ENCODE results near the gene KRT80. TPM values are rescaled to one million over a fixed set of nuclear protein-coding genes. Genes with fewer than 3 reads are reported as not detected.

Gene KRT80
- total RNA-seq, 2 donors from 2014 or later: 0.66 to 4.9 TPM

DNA sequence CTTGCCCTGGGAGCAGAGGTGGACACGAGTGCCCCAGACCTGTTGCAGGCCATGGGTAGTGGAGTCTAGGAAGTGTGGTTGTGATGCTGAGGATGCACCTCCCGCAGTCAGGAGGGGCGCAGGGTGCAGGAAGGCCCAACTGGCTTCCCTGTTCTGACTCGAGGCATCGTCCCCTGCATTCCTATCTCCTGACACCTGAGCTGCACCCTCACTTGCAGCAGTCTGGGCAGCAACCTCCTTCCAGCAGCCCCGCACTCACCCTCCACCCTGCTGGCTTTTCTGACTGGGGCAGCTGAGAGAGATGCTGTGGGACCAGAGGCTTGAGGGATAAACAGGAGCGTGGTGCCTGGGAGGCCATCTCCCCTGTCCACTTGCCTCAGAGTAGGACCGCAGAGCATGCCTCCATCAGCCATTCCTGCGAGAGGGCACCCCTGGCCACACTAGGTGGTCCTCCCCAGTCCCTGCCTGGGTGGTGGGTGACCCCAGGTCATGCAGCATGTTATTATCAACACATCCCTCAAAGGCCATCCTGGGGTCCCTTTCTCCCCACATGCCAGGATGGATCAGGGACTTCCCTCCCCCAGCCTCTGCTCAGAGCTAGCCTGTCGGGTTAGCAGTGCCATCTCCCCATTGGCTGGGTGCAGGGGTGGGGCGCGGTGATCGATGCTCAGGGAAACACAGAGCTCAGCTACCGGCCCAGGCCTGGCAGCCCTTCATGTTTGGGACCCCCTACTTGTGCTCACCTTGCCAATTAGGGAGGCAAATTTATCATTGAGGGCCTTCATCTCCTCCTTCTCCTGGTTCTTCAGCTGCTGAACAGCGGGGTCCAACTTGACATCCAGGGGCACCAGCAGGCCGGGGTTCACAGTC lies 719 bp downstream of the KRT80 start:
- no peaks in the 10 kb centered on the region for H3K9me3 ChIP-seq
- no peak overlapping the region for H3K9ac ChIP-seq (ENCODE audit: low read depth in 2 of 2, low read length in 2 of 2)
- H3K4me1 ChIP-seq: peaks cover 4% of the 10 kb centered on the region
- H3K4me3 ChIP-seq: no peak overlapping the region
- H3K27me3 ChIP-seq: no peaks in the 10 kb centered on the region
- no peak for TF ChIP-seq CTCF (IDR thresholded peaks at IDR 0.05)
- no peaks in the 10 kb centered on the region for H3K36me3 ChIP-seq
- H3K27ac ChIP-seq: no peak overlapping the region
- intact Hi-C loops (cut with DNase I): no loop called here
- DNase-seq: no peak

GRCh38 chr12:52189376-52190174 lies 2.2 kb downstream of the KRT80 start:
- Histone ChIP-seq H3K27me3 (no peaks in the 10 kb centered on the region), H3K4me1 (peaks cover 4% of the 10 kb centered on the region), H3K27ac (no peak overlapping the region), H3K9me3 (no peaks in the 10 kb centered on the region), H3K4me3 (no peak overlapping the region), H3K9ac (ENCODE audit: low read depth in 2 of 2, low read length in 2 of 2) (no peak overlapping the region), H3K36me3 (no peaks in the 10 kb centered on the region)
- no peak for DNase-seq
- TF ChIP-seq CTCF (IDR thresholded peaks at IDR 0.05): no peak
- intact Hi-C loops (cut with DNase I): no loop called here

DNA sequence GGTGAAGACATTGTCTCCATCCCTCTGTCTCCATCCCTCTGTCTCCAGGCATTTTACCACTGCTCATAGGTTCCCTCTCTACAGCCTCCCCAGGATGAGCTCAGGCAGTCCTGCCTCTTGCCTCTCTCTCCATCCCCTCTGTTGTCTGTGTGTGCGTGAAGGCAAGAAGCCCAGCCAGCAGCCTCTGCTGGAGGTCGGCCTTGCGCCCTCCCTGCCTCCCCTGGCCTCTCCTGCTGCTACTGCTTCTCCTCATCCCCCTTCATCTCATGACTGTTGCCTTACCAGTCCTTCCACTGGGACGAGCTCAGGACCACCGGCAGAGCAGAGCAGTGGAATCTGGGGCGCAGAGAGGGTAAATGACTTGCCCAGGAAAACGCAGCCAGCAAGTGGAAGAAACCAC lies 3.2 kb downstream of the KRT80 start:
- Histone ChIP-seq H3K4me1 (peaks cover 4% of the 10 kb centered on the region), H3K9ac (ENCODE audit: low read depth in 2 of 2, low read length in 2 of 2) (no peak overlapping the region)
- TF ChIP-seq CTCF (IDR thresholded peaks at IDR 0.05): no peak

DNA sequence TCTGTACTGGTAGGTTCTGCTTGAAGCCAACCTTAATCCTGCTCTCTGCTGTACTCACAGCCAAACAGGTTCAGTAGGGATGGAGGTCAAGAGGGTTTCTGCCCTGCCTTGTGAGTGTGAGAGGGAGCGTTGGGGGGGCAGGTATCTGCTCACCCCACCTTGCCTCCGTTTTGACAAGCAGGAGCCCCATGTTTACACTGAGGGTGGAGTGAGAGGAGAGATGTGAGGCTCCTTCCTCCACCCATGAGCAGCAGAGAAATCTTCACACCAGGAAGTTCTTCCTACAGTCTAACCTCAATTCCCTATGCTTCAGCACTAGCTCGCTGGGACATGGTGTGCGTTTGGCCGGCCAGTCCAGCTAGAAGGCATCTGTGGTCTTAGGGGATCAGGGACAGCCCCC lies 4.2 kb downstream of the KRT80 start:
- peaks cover 4% of the 10 kb centered on the region for H3K4me1 ChIP-seq
- intact Hi-C loops (cut with DNase I): no loop called here
- H3K4me3 ChIP-seq: no peak overlapping the region
- TF ChIP-seq CTCF (IDR thresholded peaks at IDR 0.05): no peak
- no peak for DNase-seq
- H3K27me3 ChIP-seq: no peaks in the 10 kb centered on the region
- no peaks in the 10 kb centered on the region for H3K9me3 ChIP-seq
- H3K27ac ChIP-seq: no peak overlapping the region
- H3K36me3 ChIP-seq: no peaks in the 10 kb centered on the region
- H3K9ac ChIP-seq (ENCODE audit: low read depth in 2 of 2, low read length in 2 of 2): no peak overlapping the region

More for the DNA sequence above, 3.2 kb downstream of the KRT80 start:
- DNase-seq: no peak
- Histone ChIP-seq H3K36me3 (no peaks in the 10 kb centered on the region), H3K4me3 (no peak overlapping the region), H3K27me3 (no peaks in the 10 kb centered on the region), H3K27ac (no peak overlapping the region), H3K9me3 (no peaks in the 10 kb centered on the region)
- intact Hi-C loops (cut with DNase I): no loop called here

DNA sequence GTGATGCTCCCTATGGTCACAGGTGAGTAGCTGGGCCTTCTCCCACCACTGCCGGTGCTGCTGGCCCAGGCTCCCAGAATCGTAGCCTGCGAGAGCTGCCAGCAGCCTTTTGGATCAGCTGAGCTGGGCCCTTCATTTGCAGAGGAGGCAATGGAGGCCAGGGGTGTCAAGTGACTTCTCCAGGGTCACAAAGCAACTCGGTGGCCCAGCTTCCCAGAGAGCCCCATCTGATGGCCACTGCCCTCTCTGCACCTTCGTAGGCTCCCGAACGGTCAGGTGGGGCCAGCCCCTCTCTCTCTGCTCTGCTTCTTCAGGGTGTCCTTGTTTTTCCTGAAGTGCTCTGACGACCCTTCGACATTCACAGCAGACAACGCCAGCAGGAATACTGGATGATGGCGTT lies 4.6 kb downstream of the KRT80 start:
- Histone ChIP-seq H3K27me3 (no peaks in the 10 kb centered on the region), H3K9me3 (no peaks in the 10 kb centered on the region), H3K36me3 (no peaks in the 10 kb centered on the region), H3K4me1 (peaks cover 4% of the 10 kb centered on the region), H3K9ac (ENCODE audit: low read depth in 2 of 2, low read length in 2 of 2) (no peak overlapping the region), H3K4me3 (no peak overlapping the region), H3K27ac (no peak overlapping the region)
- no peak for DNase-seq
- TF ChIP-seq CTCF (IDR thresholded peaks at IDR 0.05): no peak
- intact Hi-C loops (cut with DNase I): no loop called here
